K562 (cell line): Measurements from ENCODE around the gene HK2. TPM values are rescaled to one million over a fixed set of nuclear protein-coding genes. Genes with fewer than 3 reads are reported as not detected.

Experiments
- ATAC-seq: fragments of 200-7000 bp; cut with Tn5 transposase; 3 replicates; pipeline ENCODE4 v1.9.1; 2020; ENCODE audit warnings: moderate library complexity
- BruUV-seq: library from RNA; stranded (reverse); fragments of 400-500 nt; replicated peaks from 2 replicates; lab custom pipeline; 2021; lab: Mats Ljungman, UMichigan
- CTCF ChIA-PET: fragments of 300-600 bp; formaldehyde crosslinking; extraction: SDS; loops from one replicate; lab custom pipeline; 2021; ENCODE audit warnings: low intra/inter-chr PET ratio; lab: Yijun Ruan, JAX
- POLR2A ChIA-PET: fragments of 300-600, 350-650 bp; sonication (Branson Sonifier 250); formaldehyde crosslinking; extraction: SDS; loops from one replicate; lab custom pipeline; 2021; ENCODE audit warnings: antibody characterized with exemption, inconsistent platforms; lab: Yijun Ruan, JAX
- DNase-seq, 4 experiments: peaks; one replicate each; pipeline versions ENCODE4 v3.0.0 to v3.0.0-alpha.2; 2011 to 2018; ENCODE audit warnings: low spot score in 3 of 4, mixed read lengths in 3 of 4; ENCODE audit errors: extremely low read depth in 1 of 4
- FAIRE-seq: peaks from 2 replicates; lab custom pipeline; 2011; peaks lifted over from hg19 to GRCh38; lab: Jason Lieb, UNC
- H2AFZ ChIP-seq: 2 replicates; pipeline ENCODE4 v1.6.0; 2011; ENCODE audit warnings: low read depth, low read length, control low read depth, inconsistent platforms
- H3K27ac ChIP-seq: fragments of 200-600 bp; 3 replicates; pipeline ENCODE4 v1.8.0; 2011; ENCODE audit warnings: low read depth, mild to moderate bottlenecking, control low read depth, inconsistent platforms, low read length, moderate library complexity, mixed read lengths; ENCODE audit errors: extremely low read depth
- H3K27me3 ChIP-seq, 2 experiments: fragments of 300-600 bp in 1 of 2; 2 replicates in 1 of 2; 3 replicates in 1 of 2; pipeline versions ENCODE4 v1.6.0 to v1.8.0; 2011; ENCODE audit warnings: inconsistent platforms in 2 of 2, low read length in 2 of 2, mild to moderate bottlenecking in 1 of 2, mixed read lengths in 1 of 2, moderate library complexity in 1 of 2; ENCODE audit not compliant: control insufficient read depth in 2 of 2, insufficient read depth in 2 of 2
- H3K36me3 ChIP-seq: fragments of 300-600 bp; 3 replicates; pipeline ENCODE4 v1.8.0; 2011; ENCODE audit warnings: mild to moderate bottlenecking, low read length, inconsistent platforms; ENCODE audit not compliant: control insufficient read depth, insufficient read depth
- H3K4me1 ChIP-seq, 2 experiments: fragments of 200-600 bp in 1 of 2; replicated peaks in 1 of 2; 2 replicates in 1 of 2; 3 replicates in 1 of 2; pipeline versions ENCODE4 v1.5.1 to v1.8.0; 2011; ENCODE audit warnings: inconsistent platforms in 2 of 2, low read length in 2 of 2, mild to moderate bottlenecking in 1 of 2, mixed read lengths in 1 of 2, moderate library complexity in 1 of 2; ENCODE audit not compliant: control insufficient read depth in 2 of 2, insufficient read depth in 2 of 2
- H3K4me2 ChIP-seq: 2 replicates; pipeline ENCODE4 v1.6.1; 2011; ENCODE audit warnings: low read length, control low read depth, inconsistent platforms, mixed read lengths; ENCODE audit not compliant: insufficient read depth
- H3K4me3 ChIP-seq: fragments of 200-600 bp; sonication (generic), shearing (Covaris generic); 2 replicates; pipeline ENCODE4 v1.5.1; 2016; ENCODE audit warnings: control low read depth, inconsistent platforms
- H3K79me2 ChIP-seq: fragments of 200-600 bp; 3 replicates; pipeline ENCODE4 v1.8.0; 2011; ENCODE audit warnings: low read length, inconsistent platforms; ENCODE audit not compliant: control insufficient read depth, insufficient read depth
- H3K9ac ChIP-seq, 2 experiments: 2 replicates each; pipeline versions ENCODE4 v1.6.0 to v1.6.1; 2011; ENCODE audit warnings: low read depth in 2 of 2, low read length in 2 of 2, control low read depth in 1 of 2, inconsistent platforms in 1 of 2, mild to moderate bottlenecking in 1 of 2, mixed read lengths in 1 of 2; ENCODE audit not compliant: insufficient read depth in 1 of 2
- H3K9me1 ChIP-seq: one replicate; pipeline ENCODE4 v1.6.0; 2011; ENCODE audit warnings: inconsistent platforms, mild to moderate bottlenecking, low read length, moderate library complexity; ENCODE audit not compliant: control insufficient read depth, insufficient read depth
- H3K9me3 ChIP-seq: replicated peaks from 2 replicates; pipeline ENCODE4 v1.5.1; 2011; ENCODE audit warnings: low read depth, low read length, inconsistent platforms; ENCODE audit not compliant: control insufficient read depth, insufficient read depth
- H4K20me1 ChIP-seq: replicated peaks from 2 replicates; pipeline ENCODE4 v1.6.1; 2011; ENCODE audit warnings: low read length, inconsistent platforms, mixed read lengths; ENCODE audit not compliant: control insufficient read depth, insufficient read depth
- FOXJ2 ChIP-seq: fragments of 200-800 bp; sonication (Bioruptor generic); IDR thresholded peaks from 2 replicates; pipeline ENCODE4 v1.6.1; 2016; ENCODE audit warnings: missing genetic modification characterization, missing compliant biosample characterization
- JUND ChIP-seq, 2 experiments: IDR thresholded peaks; 2 replicates in 1 of 2; 3 replicates in 1 of 2; pipeline ENCODE4 v1.6.1; 2011; ENCODE audit warnings: borderline replicate concordance in 2 of 2, low read depth in 2 of 2, low read length in 2 of 2, improper control_type of control experiment in 1 of 2, missing biosample characterization in 1 of 2, missing genetic modification characterization in 1 of 2, missing genetic modification reagents in 1 of 2
- LEF1 ChIP-seq: fragments of 450-650 bp; IDR thresholded peaks from 2 replicates; pipeline ENCODE4 v1.6.1; 2016; ENCODE audit warnings: mild to moderate bottlenecking
- PRMT5 ChIP-seq: sonication (generic); formaldehyde crosslinking; IDR thresholded peaks from 2 replicates; pipeline ENCODE4 v1.5.0; 2020; ENCODE audit warnings: missing genetic modification reagents
- SMARCA4 ChIP-seq: fragments of 450-650 bp; IDR thresholded peaks from 2 replicates; pipeline ENCODE4 v1.6.1; 2016
- TSC22D4 ChIP-seq: fragments of 450-650 bp; IDR thresholded peaks from 2 replicates; pipeline ENCODE4 v1.6.1; 2016; ENCODE audit warnings: missing genetic modification characterization, missing biosample characterization, control low read depth
- ZNF217 ChIP-seq: sonication (generic); formaldehyde crosslinking; IDR thresholded peaks from 2 replicates; pipeline ENCODE4 v1.8.0; 2022; ENCODE audit warnings: mild to moderate bottlenecking, missing genetic modification reagents
- ZNF584 ChIP-seq: fragments of 200-800 bp; sonication (Bioruptor generic); IDR thresholded peaks from 2 replicates; pipeline ENCODE4 v1.6.1; 2016; ENCODE audit warnings: low read depth, mild to moderate bottlenecking, missing genetic modification characterization, missing compliant biosample characterization
- ZNF696 ChIP-seq: fragments of 250-450 bp; sonication (Bioruptor Pico); conservative IDR thresholded peaks from 2 replicates; pipeline ENCODE4 v1.4.0; 2020; ENCODE audit warnings: mild to moderate bottlenecking, moderate library complexity
- WGBS: fragments of 100-300 bp; shearing (Covaris generic); methylation state at CpG from one replicate; pipeline ENCODE4 v1.1.6; 2016; ENCODE audit warnings: low coverage, mixed read lengths; ENCODE audit not compliant: insufficient coverage; ENCODE audit errors: missing lambda C conversion rate; 5-methylcytosine and 5-hydroxymethylcytosine counted together
- in situ Hi-C: fragments of 300-500 bp; cut with MboI; formaldehyde crosslinking; loops from 4 replicates; pipeline ENCODE4 v1.15.0; 2018; ENCODE audit warnings: inconsistent platforms, mixed read lengths
- intact Hi-C: fragments of 100-400 bp; cut with micrococcal nuclease; formaldehyde crosslinking; loops from 2 replicates; pipeline ENCODE4 v1.14.2; 2022
- polyA plus RNA-seq, 8 experiments: library from polyadenylated mRNA; depleted of rRNA in 4 of 8; stranded (reverse) in 5 of 8; unstranded in 3 of 8; fragments of >200 nt; fragmentation: Nextera tagmentation in 2 of 8; fragmentation: Illumina TruSeq in 1 of 8; extraction: Ambion mirVana in 2 of 8; extraction: Trizol in 1 of 8; gene quantifications; 2 replicates each; pipeline versions ENCODE4 v1.2.1 to v1.2.3, GENCODE V29; 2011 to 2014; ENCODE audit warnings: inconsistent platforms in 1 of 8, missing spikeins in 1 of 8
- total RNA-seq, 7 experiments: library from RNA; depleted of rRNA in 6 of 7; stranded (reverse); fragments of >200 nt in 6 of 7; fragmentation: Illumina TruSeq in 2 of 7; extraction: Trizol in 2 of 7; gene quantifications; 2 replicates each; pipeline versions ENCODE4 v1.2.1 to v1.2.3, GENCODE V29; 2011 to 2021; ENCODE audit warnings: low replicate concordance in 1 of 7
- TF ChIP-seq, protein P1 (sequence below): fragments of 450-650 bp; conservative IDR thresholded peaks from 2 replicates; pipeline ENCODE4 v1.6.1; 2016; ENCODE audit warnings: missing genetic modification characterization, low read depth, mild to moderate bottlenecking, missing compliant biosample characterization, moderate library complexity
- TF ChIP-seq, protein P2 (sequence below): fragments of 450-650 bp; IDR thresholded peaks from 2 replicates; pipeline ENCODE4 v1.6.1; 2018; ENCODE audit warnings: mild to moderate bottlenecking, low read depth; ENCODE audit not compliant: partially characterized antibody
- TF ChIP-seq, protein P3 (sequence below): fragments of 450-650 bp; formaldehyde crosslinking; IDR thresholded peaks from 2 replicates; pipeline ENCODE4 v1.4.0; 2020; ENCODE audit warnings: mild to moderate bottlenecking, moderate library complexity

Gene HK2
- total and polyA plus RNA-seq, 9 of the 15 experiments (the other 6 are each of a cell fraction or from before 2014, with no cell fraction given), result 4.7 to 56.0 (median 19.9) TPM

DNA sequence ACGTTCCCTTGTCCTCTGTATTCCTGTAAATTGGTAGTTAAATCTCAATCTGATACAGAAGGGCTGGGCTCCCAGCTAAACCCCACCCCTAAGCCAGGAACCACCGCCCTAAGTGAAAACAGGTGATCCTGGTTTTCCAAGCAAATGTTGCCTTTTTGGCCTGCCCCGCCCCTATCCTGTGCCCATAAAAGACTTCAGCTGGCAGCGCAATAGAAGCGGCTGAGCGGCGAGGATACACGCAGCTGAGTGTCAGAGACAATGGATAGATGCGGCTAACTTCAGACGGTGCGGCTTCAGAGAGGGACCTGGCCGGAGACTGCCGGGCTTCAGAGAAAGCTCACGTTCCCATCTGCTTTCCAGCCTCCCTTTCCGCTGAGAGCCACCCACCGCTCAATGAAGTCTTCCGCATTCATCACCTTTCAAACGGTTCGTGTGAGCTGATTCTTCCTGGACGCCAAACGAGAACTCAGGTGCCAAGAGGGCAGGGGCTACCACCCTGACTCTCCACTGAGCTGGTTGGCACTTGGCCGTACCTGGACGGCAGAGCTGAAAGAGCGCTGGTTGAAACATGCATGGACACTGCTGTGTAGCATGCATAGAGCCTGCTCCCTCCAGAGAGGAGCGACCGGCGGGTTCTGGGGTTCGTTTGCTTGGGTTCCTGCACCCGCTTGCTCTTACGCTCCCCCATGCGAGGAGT lies 75.0 kb downstream of the HK2 start:
- intact Hi-C loops (no loop called here), in situ Hi-C loops (no loop called here)
- Histone ChIP-seq H3K79me2 (no peaks in the 10 kb centered on the region), H3K4me1 (no peaks in the 10 kb centered on the region; a peak in 1 of 5 replicates), H3K27ac (no peak overlapping the region), H3K36me3 (no peaks in the 10 kb centered on the region), H3K4me3 (no peak overlapping the region), H3K9me1 (no peaks in the 10 kb centered on the region), H2AFZ (no peak overlapping the region), H3K9me3 (no peaks in the 10 kb centered on the region), H3K9ac (no peak overlapping the region), H3K4me2 (no peak overlapping the region), H3K27me3 (peaks cover 13 to 30% of the 10 kb centered on the region in 2 experiments; a peak in 4 of 5 replicates), H4K20me1 (no peaks in the 10 kb centered on the region)
- FAIRE-seq (no peak), ATAC-seq (no peak), DNase-seq (no peak)
- TF ChIP-seq ZNF696 (CRISPR knock-in tag) (no peak), JUND (IDR thresholded peaks at IDR 0.05; ENCODE audit: borderline replicate concordance, low read depth, low read length) (no peak), JUND (tag; IDR thresholded peaks at IDR 0.05; ENCODE audit: borderline replicate concordance, low read depth, low read length) (no peak), ZNF217 (CRISPR knock-in tag) (no peak), PRMT5 (CRISPR knock-in tag) (no peak), FOXJ2 (tag) (no peak), LEF1 (no peak), TSC22D4 (no peak), ZNF584 (CRISPR knock-in tag) (no peak), SMARCA4 (no peak)
- TF ChIP-seq, protein P1, sequence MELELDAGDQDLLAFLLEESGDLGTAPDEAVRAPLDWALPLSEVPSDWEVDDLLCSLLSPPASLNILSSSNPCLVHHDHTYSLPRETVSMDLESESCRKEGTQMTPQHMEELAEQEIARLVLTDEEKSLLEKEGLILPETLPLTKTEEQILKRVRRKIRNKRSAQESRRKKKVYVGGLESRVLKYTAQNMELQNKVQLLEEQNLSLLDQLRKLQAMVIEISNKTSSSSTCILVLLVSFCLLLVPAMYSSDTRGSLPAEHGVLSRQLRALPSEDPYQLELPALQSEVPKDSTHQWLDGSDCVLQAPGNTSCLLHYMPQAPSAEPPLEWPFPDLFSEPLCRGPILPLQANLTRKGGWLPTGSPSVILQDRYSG (tag), result no peak
- TF ChIP-seq, protein P2, sequence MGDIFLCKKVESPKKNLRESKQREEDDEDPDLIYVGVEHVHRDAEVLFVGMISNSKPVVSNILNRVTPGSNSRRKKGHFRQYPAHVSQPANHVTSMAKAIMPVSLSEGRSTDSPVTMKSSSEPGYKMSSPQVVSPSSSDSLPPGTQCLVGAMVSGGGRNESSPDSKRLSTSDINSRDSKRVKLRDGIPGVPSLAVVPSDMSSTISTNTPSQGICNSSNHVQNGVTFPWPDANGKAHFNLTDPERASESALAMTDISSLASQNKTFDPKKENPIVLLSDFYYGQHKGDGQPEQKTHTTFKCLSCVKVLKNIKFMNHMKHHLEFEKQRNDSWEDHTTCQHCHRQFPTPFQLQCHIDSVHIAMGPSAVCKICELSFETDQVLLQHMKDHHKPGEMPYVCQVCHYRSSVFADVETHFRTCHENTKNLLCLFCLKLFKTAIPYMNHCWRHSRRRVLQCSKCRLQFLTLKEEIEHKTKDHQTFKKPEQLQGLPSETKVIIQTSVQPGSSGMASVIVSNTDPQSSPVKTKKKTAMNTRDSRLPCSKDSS, result no peak
- TF ChIP-seq, protein P3, sequence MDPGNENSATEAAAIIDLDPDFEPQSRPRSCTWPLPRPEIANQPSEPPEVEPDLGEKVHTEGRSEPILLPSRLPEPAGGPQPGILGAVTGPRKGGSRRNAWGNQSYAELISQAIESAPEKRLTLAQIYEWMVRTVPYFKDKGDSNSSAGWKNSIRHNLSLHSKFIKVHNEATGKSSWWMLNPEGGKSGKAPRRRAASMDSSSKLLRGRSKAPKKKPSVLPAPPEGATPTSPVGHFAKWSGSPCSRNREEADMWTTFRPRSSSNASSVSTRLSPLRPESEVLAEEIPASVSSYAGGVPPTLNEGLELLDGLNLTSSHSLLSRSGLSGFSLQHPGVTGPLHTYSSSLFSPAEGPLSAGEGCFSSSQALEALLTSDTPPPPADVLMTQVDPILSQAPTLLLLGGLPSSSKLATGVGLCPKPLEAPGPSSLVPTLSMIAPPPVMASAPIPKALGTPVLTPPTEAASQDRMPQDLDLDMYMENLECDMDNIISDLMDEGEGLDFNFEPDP (CRISPR knock-in tag), result no peak
- ChIA-PET CTCF (interaction anchor here (0.6 kb wide), 1 partner anchor 492 kb away, joined by 3 read pairs; no protein-coding TSS in a partner anchor), POLR2A (interaction anchor here (0.6 kb wide), 1 partner anchor 379 kb away, joined by 3 read pairs; the partner anchor contains the start of gene HTRA2)
- BruUV-seq, result no TSS peak
- WGBS, result 16% methylated on average over 26 of the region's 31 CpGs
